PFSK-1 (cell line): ENCODE measurements around the gene LCNL1.

Source experiments
- FOXP2 ChIP-seq: optimal IDR thresholded peaks from 2 replicates; pipeline ENCODE3; 2011; ENCODE audit warnings: borderline replicate concordance, control low read depth, inconsistent platforms; ENCODE audit not compliant: insufficient read depth; ENCODE audit errors: extremely low read length, extremely low read depth
- POLR2AphosphoS5 ChIP-seq: IDR thresholded peaks from 2 replicates; pipeline ENCODE4 v1.6.1; 2012; ENCODE audit warnings: low read depth, mild to moderate bottlenecking, control low read depth, low read length, moderate library complexity
- SIN3A ChIP-seq: IDR thresholded peaks from 2 replicates; pipeline ENCODE4 v1.6.1; 2012; ENCODE audit warnings: mild to moderate bottlenecking, low read length, moderate library complexity, borderline replicate concordance; ENCODE audit not compliant: insufficient read depth
- TAF1 ChIP-seq: IDR thresholded peaks from 2 replicates; pipeline ENCODE4 v1.6.1; 2012; ENCODE audit warnings: low read length, control low read depth, borderline replicate concordance; ENCODE audit not compliant: insufficient read depth
- TF ChIP-seq, protein P1 (sequence below), 2 experiments: IDR thresholded peaks; 2 replicates each; pipeline versions ENCODE4 v1.6.1 to v1.8.0; 2011 to 2012; ENCODE audit warnings: low read depth in 2 of 2, low read length in 2 of 2, control low read depth in 1 of 2, inconsistent platforms in 1 of 2, mild to moderate bottlenecking in 1 of 2, moderate library complexity in 1 of 2; ENCODE audit not compliant: insufficient read depth in 1 of 2

- TF ChIP-seq, protein P1, sequence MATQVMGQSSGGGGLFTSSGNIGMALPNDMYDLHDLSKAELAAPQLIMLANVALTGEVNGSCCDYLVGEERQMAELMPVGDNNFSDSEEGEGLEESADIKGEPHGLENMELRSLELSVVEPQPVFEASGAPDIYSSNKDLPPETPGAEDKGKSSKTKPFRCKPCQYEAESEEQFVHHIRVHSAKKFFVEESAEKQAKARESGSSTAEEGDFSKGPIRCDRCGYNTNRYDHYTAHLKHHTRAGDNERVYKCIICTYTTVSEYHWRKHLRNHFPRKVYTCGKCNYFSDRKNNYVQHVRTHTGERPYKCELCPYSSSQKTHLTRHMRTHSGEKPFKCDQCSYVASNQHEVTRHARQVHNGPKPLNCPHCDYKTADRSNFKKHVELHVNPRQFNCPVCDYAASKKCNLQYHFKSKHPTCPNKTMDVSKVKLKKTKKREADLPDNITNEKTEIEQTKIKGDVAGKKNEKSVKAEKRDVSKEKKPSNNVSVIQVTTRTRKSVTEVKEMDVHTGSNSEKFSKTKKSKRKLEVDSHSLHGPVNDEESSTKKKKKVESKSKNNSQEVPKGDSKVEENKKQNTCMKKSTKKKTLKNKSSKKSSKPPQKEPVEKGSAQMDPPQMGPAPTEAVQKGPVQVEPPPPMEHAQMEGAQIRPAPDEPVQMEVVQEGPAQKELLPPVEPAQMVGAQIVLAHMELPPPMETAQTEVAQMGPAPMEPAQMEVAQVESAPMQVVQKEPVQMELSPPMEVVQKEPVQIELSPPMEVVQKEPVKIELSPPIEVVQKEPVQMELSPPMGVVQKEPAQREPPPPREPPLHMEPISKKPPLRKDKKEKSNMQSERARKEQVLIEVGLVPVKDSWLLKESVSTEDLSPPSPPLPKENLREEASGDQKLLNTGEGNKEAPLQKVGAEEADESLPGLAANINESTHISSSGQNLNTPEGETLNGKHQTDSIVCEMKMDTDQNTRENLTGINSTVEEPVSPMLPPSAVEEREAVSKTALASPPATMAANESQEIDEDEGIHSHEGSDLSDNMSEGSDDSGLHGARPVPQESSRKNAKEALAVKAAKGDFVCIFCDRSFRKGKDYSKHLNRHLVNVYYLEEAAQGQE (IDR thresholded peaks at IDR 0.05; ENCODE audit: insufficient read depth in 1 of 2, low read depth in 2 of 2, low read length in 2 of 2): no peak
- TF ChIP-seq POLR2AphosphoS5 (no peak), TAF1 (no peak), FOXP2 (no peak), SIN3A (no peak)
Observed at GRCh38 chr9:137030538-137031527, 48.0 kb downstream of the LCNL1 start.
